ENCODE data around the gene CRYL1.

GRCh38 chr13:20371825-20372224 is 153.8 kb downstream of the CRYL1 start:
- TF ChIP-seq EZH2 (IDR thresholded peaks at IDR 0.05; ENCODE audit: borderline replicate concordance), result no peak
- no peak for TF ChIP-seq CTCF (IDR thresholded peaks at IDR 0.05; ENCODE audit: poor library complexity)
